NCI-H1105 (cell line): Measurements from ENCODE around the gene GBX1.

Source experiments
- DNase-seq: peaks from one replicate; lab custom pipeline; 2025; lab: John Stamatoyannopoulos, UW

Gene GBX1

DNA sequence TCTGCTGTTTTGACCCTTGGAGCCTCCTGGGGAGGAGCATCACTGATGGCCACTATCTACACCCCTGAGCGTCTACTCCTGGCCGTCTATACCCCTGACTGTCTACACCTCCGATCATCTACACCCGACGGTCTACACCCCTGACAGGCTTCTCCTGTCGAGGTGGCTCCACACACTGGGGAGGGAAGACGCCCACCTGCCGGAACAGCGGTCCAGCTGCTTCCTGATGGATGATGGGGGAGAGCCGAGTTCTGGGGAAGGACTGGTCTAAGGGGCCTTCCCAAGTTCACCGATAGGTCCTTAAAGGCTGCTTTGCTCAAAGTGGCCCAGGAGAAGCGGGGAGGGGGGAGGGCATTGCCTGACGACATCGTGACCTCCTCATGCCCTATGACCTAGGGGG is 39.4 kb downstream of the GBX1 start:
- DNase-seq, result no peak

DNA sequence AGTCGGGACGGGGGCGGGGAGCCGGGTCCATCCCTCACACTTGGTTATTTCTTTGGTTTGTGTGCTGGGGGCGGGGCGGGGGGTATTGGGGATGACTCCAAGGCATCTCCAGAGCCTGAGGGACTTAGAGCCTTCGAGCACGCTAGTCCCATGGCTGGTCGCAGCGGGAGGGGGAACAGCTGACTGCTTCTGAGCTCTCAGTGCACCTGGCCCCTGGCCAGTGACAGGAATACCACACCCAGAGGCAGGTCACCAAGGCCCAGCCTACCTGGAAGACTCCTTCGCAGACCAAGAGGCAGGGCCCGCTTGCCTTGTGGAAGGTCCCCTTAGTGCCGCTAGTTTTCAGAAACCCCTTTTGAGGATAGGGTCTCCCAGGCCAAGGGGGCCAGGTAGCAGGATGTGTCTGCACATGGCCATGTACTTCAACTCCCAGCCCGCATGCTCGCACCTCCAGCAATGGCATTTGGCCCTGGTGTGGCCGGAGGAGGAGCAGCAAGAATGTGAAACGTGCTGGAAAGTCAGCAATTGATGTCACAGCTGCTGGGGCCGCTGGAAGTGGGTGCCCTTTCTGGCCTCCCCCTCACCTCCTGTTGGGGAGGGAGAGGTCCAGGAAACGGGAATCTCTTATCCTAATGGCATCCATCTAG is 40.9 kb downstream of the GBX1 start:
- DNase-seq, result peak; percentile 65

DNA sequence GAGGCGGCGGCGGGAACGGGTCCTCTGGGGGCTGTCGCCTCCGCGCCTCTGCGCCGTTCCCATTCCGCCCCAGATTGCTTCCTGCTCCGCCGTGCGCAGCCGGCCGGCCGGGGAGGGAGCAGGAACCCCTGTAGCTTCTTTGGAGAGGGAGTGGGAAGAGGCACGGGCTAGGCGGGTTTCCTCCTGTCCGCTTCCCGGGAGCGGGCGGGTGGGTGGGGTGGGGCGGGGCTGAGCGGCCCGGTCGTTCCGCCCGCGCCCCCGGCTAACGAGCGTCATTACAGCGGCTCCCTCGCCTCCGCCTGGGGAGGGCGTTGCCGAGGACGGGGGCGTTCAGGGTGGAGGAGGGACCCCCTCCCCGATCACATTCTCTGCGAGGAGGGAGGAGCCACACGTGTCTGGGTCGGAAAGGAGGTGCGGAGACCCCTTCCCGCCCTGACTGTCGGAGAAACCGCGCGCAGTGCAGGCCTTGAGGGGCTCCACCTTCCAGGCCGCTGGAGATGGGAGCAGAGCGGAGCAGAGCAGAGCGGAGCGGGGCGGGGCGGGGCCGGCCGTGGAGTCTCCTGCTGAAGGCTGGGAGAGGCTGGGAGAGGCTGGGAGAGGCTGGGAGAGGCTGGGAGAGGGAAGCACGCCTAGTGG is 41.5 kb downstream of the GBX1 start:
- peak; percentile 65 for DNase-seq

DNA sequence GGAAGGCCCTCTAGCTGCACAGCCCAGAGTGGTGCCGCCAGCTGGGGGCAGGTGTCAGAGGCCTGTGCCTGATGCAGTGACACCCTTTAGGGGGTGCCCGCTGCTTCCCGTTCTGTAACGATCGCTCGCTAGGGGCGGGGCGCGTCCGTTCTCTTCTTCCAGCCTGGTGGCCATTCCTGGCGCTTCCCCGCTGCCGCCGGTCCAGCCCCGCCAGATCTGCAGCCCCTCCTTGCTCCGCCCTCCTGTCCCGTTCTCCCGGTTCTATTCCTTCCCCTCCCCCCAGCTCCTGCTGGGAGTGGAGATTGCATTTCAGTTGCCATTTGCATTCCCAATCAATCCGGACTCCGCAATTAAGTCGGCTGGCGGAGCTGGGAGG is 42.0 kb downstream of the GBX1 start:
- peak; percentile 57 for DNase-seq

DNA sequence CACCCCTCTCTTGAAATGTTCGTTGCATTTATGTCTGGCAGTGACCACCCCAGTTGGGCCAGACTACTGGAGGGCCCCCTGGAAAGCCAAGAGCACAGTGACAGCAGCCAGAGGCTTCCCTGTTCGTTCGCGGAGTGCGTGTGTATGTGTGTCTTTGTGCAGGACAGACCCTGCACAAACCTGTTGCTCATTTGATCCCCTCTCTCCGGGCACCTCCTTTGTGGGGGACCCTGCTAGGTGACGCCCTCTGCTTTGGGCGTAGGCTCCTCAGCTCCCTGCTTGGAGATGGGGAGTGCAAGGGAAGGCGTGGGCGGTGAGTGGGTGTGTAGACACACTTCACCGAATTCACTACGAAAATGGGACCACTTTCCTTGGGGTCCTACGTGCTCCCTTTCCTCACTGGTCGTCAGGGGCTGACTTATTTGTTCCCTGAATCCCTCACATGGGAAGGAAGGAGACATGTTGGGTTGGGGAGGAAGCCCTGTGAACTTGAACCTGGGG is 42.5 kb downstream of the GBX1 start:
- no peak for DNase-seq

DNA sequence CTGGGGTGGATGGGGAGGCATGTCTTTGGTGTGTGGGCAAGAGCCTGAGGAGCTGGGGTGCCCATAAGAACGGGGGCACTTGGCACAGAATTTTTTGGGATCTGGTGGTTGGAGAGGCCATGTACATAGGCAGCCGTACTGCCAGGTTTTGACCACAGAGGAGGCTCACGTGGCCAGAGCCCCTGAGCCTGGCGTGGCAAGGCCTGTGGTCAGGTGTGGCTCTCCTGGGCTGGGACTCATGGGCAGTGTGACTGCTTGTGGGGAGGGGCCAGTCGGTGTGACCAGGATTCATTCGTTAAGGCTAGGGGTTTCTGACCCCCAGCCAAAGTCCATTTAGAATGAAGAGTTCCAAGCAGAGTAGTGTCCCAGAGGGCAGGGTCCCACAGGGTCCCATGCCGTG is 43.0 kb downstream of the GBX1 start:
- no peak for DNase-seq

DNA sequence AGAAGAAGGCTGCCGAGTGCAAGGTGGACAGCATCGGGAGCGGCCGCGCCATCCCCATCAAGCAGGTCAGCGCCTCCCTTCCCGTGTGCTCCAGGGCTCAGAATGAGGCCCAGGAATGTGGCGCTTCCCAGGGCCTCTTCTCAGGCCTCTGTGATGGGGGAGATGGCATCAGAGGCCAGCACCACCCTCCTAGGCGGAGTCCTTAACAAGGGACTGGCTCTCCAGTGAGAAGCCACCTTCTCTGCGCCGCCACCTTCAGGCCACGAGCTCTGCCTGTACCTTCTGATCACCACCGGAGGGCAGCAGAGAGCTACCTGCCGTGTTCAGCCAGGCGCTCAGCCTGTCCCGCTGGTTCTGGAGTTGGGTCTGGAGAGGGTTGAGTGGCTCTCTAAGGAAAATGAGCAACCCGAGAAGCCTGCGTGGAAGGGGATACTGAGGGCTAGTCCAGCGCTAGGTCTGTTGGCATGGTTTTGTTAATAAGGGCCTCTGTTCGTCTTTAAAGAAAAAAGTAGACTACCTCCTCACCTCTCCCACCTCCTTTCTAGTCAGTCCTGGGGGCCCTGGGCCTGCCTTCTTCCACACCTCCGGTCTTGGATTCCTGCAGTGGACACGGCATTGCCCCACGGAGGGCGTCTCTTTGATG is 43.6 kb downstream of the GBX1 start:
- peak; percentile 61 for DNase-seq

DNA sequence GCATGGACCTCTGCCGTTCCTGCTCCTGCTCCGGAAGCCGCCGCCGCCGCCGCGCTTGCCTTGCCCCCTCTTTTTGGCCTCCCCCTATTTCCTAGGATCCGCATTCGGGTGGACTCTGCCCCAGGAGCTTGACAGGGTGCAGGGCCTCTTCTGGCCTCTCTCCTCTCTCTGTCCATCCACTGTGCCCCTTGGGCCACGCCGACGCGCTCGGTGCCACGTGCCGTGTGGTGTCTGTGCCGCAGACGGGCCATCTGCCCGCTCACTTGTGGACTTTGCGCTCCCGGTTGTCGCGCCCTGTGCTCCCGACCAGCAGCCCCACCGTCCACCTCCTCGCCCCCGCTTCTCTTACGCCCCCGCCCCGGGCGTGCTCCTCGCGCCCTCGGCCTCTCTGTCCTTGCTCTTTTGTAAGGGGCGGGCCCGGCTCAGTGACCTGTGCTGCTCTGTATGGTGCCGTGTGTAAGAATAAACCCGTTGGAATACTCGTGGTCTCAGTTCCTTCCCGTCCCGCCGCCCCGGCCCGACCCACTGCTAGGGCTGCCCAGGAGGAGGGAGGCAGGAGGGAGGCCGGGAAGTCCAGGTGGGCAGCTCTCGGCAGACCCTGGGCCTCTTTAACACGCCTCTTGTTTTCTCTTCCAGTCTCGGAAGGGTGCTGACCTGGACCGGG is 44.2 kb downstream of the GBX1 start:
- DNase-seq, result no peak

DNA sequence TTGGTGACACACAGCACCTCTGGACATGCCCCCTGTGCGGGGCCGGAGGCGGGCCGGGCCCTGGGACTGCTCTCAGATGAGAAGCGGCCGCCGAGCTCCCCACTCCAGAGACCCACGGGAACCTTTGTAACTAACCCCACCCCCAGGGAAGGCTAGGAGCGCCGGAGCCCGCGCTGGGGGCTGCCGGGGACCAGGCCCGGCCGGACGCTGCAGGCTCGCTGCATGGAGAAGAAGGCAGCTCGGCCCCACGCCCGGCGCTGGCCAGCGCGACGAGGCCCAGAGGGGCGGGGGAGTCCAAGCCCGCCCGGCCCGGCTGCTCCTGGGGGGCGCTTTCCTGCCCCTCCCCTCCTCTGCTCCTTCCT is 44.7 kb downstream of the GBX1 start:
- no peak for DNase-seq

DNA sequence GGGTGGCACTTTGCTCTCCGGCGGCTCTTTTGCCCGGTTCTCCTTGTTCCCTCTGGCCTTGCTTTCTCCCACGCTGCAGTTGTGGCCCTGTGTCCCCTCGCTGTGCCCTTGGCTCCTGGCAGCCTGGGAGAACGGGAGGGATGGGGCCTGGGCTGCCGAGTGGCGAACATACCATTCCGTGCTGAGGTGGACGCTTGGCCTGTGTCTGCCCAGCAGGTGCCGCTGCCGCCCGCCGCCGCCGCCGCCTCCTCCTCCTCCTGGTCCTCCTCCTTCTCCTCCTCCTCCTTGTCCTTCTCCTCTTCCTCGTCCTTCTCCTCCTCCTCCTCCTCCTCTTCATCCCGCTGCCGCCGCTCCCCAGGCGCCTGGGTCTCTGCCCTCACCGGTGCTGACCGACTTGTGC is 45.2 kb downstream of the GBX1 start:
- DNase-seq, result no peak

DNA sequence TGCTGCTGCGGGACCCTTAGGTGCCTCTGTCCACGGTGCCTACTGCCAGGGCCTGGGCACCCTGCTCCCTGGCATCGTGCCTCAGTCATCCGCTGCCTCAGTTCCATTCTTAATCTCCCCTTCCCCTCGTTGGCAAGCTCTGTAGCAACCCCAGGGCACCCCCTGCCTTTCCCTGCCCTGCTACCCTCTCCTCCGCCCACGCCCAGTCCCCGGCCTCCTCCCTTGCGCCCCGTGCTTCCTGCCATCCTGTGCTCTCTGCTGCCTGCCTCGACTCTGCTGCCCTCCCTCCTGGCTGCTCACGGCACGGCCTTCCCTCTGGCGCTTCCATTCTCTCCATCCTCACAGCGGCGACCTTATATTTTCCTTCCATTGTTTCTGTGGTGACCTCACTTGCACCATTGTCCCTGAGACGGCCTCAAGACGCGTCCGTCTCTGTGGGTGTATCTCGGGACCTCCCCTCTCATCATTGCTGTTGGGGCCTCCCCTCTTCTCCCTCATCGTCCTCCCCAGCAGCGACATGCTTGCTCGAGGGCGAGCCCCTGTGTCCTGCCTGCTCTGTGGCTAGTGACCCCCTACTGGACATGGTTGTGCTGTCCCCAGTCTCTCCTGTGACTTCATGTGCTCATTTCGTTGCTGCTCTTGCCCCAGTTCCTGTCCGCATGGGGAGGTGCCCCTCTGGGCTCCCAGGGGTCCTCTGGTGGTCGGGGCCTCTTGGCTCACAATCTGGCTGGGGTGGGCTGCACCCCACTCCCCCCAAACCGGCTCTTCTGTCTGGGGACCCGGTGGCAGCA is 45.9 kb downstream of the GBX1 start:
- DNase-seq, result no peak

DNA sequence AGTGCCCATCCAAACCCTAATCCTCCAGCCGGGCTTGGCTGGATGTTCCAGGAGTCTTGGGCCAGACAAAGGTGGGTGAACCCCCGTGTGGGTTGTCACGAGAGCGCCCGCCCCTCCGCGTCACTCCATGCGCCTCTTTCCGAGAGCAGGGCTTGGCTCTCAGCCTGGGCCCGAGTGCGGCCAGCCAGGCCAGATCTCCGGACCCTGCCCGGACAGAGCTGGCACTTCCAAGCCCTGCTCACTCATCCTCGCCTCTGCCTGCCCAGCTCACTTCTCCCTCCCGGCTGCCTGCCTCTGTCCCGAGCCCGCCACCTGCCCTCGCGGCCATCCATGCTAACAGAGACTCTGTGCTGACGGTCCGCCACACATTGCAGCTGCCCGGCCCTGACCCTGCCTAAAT is 46.6 kb downstream of the GBX1 start:
- no peak for DNase-seq

DNA sequence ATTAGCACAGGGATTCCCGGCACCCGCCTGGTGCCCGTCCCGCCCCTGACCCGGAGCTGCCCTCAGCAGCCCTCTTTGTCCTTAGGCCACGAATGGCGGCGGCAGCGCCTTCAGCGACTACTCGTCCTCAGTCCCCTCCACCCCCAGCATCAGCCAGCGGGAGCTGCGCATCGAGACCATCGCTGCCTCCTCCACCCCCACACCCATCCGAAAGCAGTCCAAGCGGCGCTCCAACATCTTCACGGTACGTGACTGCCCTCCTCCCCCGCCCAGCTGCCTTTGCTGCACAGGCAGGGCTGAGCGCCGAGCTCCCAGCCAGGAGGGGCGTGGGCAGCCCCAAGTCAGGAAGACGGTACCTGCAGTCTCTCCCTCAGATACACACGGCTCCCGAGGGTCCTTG is 47.6 kb downstream of the GBX1 start:
- DNase-seq, result no peak

DNA sequence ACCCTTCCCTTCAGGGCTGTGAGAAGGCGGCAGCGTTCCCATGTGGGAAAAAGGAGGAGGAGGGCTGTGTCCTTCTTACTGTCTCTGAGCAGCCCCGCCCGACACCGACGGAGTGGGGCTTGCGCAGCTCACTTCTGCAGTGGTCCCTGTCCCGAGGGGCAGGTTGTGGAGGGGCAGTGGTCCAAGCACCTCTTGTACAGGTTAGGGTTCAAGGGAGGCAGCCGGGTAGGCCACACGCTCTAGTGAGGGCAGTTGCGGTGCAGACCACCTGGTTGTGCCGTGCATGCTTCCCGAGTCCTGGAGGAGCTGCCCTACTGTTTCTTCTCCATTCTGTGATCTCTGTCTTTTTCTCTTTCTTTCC is 48.5 kb downstream of the GBX1 start:
- DNase-seq, result no peak

DNA sequence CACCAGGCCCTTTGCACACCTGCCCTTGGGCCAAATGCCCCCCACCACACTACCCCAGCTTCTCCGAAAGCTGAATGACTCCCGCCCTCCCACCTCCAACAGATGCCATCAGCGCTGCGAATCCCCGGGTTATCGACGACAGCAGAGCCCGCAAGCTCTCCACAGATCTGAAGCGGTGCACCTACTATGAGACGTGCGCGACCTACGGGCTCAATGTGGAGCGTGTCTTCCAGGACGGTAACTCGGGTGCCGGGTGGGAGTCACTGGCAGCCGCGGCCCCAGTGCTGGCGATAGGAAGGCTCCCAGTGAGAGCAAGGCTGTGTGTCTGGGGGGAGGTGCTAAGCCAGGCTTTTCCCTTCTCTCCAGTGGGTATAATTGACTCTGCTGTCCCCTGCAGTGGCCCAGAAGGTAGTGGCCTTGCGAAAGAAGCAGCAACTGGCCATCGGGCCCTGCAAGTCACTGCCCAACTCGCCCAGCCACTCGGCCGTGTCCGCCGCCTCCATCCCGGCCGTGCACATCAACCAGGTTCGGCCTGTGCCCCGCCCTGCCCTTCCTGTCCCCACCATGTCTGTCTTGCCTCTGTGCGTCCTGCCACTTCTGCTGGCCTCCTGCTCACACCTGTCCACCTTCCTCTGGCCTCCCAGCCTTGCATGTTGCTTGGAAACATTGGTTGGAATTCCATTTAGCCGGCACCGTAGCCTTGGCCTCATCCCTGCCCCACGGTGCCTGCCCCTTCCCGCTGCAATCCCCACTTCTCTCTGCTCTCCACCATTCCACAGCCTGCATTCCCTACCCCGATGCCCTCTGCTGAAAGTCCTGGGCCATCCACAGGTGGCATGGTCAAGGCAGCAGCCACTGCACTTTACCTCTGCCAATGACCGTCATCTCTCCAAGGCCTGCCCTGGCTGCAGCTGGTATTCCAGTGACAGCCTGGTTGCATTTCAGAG is 49.1 kb downstream of the GBX1 start:
- no peak for DNase-seq

DNA sequence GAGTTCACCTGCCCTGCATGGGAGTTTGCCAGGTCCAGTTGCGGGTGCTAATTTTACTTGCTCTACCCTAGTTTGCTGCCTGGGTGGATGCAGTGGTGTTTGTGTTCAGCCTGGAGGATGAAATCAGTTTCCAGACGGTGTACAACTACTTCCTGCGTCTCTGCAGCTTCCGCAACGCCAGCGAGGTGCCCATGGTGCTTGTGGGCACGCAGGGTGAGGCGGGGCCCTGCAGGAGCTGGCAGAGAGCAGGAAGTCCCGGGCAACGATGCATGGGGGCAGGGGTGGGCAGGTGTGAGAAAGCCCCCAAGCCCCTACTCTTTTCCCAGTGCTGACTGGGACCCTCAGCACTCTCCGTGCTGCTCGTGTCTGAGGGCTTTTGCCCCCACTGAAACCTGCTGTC is 49.9 kb downstream of the GBX1 start:
- DNase-seq, result no peak

DNA sequence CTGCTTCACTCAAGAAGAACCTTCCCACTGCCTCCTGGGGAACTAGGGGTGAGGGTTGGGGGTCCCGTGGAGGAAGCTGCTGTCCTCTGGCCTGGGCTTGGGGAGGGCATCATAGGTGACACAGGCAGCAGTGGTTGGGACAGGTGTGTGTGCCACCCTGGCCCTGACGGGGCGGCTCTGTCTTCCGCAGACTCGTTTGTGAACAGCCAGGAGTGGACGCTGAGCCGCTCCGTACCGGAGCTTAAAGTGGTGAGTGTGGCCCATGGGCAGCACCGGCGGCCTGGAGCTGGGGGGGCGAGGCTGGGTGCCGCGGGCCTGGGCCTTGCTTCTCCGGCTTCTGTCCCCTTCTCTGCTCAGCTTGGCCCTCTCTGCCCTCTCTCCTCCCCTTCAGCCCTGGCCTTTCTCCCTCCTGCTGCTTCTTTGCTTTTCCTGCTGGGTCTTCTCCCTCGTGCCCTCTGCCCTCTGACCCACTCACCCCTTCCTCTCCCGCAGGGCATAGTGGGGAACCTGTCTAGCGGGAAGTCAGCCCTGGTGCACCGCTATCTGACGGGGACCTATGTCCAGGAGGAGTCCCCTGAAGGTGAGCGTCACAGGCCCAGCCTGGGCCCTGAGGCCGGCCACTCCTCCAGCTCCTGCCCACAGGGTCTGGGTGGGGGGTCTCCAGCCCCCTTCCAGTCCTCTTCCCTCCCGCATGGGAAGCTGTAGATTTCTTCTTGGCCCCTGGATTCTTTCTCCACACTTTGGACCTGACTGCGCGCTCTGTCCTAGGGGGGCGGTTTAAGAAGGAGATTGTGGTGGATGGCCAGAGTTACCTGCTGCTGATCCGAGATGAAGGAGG is 50.7 kb downstream of the GBX1 start:
- no peak for DNase-seq

DNA sequence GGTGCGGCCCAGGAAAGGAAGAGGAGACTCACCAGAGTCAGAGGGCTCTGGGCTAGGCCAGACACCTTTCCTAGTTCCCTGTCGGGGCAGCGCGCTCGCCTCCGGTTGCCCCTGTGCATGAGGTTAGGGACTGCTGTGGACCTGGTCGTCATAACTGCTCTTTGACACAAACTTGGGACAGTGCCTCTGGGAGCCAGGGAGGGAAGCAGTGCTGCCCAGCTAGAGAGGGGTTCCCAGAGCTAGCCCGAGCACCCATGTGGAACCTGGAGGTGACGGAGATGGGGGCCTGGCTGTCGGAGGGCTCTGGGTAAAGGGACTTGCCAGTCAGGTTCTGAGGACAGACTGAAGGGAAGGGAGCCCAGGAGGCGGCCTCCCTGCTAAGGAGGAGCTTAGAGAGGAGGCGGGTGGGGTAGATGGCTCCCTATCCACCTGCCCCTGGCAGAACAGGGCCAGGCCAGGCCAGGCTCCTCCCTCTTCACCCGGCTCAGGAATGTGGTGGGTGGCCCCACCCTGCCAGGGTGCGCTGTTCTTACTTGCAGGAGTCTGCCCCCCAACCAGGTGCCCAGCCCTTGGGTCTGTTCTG is 51.6 kb downstream of the GBX1 start:
- no peak for DNase-seq

DNA sequence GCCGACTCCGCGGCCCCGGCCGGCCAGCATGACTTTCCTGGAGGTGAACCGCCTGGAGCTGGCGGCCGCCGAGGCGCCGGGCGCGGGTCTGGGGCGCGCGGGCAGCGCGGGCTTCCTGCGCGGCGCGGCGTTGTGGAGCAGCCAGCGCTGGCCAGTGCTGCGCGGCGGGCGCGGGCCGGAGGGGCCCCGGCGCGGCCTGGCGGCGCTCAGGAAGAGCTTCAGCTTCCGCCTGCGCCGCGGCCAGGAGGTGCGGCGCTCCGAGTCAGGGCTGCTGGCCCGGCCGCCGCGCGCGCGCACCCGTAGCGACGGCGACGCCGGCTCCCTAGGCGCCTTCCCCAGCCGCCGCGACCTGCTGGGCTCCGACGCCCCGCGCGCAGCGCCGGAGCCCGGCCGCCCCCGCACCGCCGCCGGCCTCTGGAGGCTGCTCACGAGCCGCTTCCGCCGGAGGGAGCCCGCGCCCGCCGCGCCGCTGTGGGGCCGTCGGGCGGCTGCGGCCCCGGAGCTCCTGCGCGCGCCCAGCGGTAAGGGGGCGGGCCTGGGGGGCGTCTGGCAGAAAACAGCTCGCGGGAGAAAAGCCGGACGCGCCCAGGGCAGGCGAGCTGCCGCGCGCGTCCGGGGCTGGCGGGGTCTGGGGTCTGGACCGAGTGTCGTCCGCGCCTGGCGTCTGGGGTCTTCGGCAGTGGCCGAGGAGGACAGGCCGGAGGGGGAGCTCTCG is 52.2 kb downstream of the GBX1 start:
- no peak for DNase-seq
